GM12873 (cell line): ENCODE measurements around the gene WNT8B.

Source experiments
- TF ChIP-seq, protein P1 (sequence below): IDR thresholded peaks from 2 replicates; pipeline ENCODE4 v1.5.1; 2012; ENCODE audit warnings: low read depth, mild to moderate bottlenecking, moderate library complexity, low read length, control low read depth; ENCODE audit not compliant: insufficient read depth; ENCODE audit errors: missing control alignments

Gene WNT8B

DNA sequence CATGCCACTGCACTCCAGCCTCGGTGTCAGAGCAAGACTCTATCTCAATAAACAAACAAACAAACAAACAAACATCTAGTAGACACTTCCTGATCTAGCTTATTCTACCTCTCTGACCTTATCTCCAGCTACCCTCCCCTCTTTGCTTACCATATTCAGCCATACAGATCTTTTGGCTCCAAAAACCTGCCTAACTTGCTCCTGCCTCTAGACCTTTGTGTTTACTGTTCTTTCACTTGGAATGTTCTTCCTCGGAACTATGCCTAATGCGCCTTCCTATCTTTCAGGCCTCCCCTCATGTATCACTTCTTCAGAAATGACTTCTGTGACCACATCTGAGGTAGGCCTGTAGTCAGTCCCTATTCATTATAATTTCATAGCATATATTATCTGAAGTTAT is 20.3 kb upstream of the WNT8B start:
- TF ChIP-seq, protein P1, sequence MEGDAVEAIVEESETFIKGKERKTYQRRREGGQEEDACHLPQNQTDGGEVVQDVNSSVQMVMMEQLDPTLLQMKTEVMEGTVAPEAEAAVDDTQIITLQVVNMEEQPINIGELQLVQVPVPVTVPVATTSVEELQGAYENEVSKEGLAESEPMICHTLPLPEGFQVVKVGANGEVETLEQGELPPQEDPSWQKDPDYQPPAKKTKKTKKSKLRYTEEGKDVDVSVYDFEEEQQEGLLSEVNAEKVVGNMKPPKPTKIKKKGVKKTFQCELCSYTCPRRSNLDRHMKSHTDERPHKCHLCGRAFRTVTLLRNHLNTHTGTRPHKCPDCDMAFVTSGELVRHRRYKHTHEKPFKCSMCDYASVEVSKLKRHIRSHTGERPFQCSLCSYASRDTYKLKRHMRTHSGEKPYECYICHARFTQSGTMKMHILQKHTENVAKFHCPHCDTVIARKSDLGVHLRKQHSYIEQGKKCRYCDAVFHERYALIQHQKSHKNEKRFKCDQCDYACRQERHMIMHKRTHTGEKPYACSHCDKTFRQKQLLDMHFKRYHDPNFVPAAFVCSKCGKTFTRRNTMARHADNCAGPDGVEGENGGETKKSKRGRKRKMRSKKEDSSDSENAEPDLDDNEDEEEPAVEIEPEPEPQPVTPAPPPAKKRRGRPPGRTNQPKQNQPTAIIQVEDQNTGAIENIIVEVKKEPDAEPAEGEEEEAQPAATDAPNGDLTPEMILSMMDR: no peak

DNA sequence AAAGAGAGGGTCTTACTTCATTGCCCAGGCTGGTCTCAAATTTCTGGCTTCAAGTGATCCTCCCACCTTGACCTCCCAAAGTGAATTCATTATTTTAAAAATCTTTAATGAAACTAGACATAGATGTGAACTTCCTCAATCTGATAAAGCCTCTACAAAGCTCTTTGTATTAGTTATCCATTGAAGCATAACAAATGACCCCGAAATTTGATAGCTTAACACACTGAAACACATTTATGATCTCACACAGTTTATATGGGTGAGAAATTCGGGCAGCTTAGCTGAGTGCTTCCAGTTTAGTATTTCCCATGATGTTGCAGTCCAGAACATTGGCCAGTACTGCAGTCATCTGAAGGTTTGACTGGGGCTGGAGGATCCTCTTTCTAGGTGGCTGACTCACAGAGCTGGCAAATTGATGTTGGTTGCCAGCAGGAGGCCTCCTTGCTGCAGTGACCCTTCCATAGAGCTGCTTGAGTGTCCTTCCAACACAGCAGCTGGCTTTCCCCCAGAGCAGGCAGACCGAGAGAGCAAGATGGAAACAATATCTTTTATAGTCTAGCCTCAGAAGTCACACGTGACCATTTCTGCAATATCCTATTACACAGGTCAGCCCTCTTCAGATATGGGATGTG is 16.6 kb upstream of the WNT8B start:
- TF ChIP-seq, protein P1: no peak

DNA sequence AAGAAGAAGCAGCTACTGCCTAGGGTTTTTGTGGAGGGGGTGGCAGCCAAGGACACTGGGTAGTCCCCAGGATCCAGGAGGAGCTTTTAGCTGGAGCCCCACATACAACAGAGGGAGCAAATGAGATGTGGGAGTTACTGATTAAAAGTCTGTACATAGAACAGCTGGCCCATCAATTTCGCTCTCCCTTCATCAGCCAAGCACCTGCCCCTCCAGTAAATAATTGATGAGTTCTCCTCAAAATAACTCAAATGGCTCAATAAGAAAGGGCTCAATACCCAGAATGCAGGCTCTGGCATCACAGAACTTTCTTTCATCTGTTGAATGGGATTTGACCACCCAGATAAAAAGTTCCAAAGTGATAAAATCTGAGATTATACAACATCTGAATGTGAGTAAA is 15.1 kb upstream of the WNT8B start:
- TF ChIP-seq, protein P1: no peak

DNA sequence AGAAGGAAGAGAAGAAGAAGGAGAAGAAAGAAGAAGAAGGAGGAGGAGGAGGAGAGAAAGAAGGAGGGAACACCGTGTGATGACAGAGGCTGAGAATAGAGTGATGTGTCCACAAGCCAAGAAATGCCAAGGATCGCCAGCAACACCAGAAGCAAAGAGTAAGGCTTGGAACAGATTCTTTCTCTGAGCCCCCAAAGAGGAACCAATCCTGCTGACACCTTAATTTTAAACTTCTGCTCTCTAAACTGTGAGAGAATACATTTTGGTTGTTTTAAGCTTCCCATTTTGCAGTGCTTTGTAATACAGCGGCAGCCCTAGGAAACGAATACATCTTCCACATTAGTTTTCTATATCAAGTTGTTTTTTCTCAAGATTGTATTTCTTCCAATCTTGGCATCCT is 13.9 kb upstream of the WNT8B start:
- TF ChIP-seq, protein P1: no peak

DNA sequence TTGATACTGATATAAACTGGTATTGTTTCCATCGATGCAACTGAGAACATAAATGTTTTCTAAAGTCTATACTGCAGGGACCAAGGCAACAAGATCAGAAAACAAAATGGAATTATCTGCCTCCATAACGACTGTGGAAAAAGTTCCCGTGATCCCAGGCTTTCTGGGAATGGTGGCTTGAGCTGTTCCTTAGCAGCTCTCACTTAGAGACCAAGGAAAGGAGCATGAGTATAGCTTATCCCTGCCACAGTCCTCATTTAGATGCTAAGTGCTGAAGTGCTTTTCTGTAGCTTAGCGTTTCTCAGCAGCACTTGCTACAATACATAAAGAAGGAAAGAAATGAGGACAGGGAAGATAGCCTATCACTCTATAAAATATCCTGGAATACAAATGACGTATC is 5.5 kb downstream of the WNT8B start:
- TF ChIP-seq, protein P1: no peak

DNA sequence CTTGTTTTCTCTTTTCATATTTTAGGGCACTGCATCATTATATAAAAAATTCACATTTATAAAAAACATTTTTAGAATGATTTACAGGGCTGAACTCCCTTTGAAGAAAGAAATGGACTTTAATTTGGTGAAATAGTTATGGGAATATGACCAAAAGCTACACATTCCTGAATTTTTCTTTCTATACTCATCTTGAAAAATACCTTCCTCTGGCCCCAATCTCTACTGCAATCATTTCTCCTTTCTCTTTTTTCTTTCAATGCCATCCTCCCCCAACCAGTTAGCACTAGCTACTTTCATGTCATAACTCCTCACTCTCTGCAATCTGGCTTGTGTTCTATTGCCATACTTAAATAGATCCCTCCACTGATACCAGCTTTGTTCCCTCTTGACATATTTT is 6.2 kb downstream of the WNT8B start:
- TF ChIP-seq, protein P1: no peak

DNA sequence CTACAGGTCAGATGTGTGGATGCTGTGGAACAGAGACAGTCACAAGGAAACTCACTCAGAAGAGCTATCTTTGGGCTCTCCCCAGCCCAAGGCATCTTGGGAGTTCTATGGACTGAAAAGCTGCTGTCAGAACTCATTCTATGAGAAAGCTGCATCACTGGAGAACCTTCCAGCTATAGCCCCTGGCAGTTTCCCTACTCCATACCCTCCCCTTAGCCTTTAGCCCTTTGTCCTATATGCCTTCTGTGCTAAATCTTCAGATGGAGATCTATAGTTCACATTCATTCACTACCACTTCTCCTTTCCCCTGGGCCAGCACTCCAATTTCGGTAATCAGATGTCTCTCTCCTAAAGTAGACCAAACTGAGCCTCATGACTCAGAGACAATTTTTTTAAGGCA is 6.9 kb downstream of the WNT8B start:
- TF ChIP-seq, protein P1: no peak

DNA sequence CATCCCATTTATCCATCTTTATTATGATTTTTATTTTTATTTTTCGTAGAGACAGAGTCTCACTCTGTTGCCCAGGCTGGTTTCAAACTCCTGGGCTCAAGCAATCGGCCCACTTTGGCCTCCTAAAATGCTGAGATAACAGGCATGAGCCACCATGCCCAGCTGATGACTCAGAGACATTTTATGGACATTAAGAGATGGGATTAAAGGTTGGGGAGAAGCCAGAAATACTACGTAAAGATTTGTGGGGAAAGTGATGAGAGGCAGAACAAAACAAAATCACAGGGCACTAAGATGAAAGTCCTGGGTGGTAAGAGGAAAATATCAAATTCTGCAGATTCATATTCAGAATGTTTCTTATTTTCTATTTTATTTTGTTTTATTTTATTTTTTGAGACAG is 7.6 kb downstream of the WNT8B start:
- TF ChIP-seq, protein P1: no peak
